Pancreas (tissue), 10 donors: ENCODE results near the gene IREB2. TPM values are rescaled to one million over a fixed set of nuclear protein-coding genes. Genes with fewer than 3 reads are reported as not detected.
A peak's percentile ranks its signal among the peaks of the same experiment; 100 is the strongest.

Experiments
- ATAC-seq, 4 donors: fragments of 200-7000 bp; cut with Tn5 transposase; one replicate each; pipeline versions ENCODE4 v1.8.0 to v1.9.1; 2020; ENCODE audit warnings: mild to moderate bottlenecking in 4 of 4, moderate library complexity in 4 of 4
- DNase-seq, 6 donors: peaks; one replicate each; pipeline ENCODE4 v3.0.0-alpha.2; 2020
- FAIRE-seq: peaks from 2 replicates; lab custom pipeline; 2012; peaks lifted over from hg19 to GRCh38; lab: Jason Lieb, UNC
- H3K27ac ChIP-seq, 4 donors: fragments of 200-600 bp; sonication (generic); 1 replicate in 3 of 4; 2 replicates in 1 of 4; pipeline versions ENCODE4 v1.5.0 to v1.8.0; 2020
- H3K27me3 ChIP-seq, 4 donors: fragments of 200-600 bp; one replicate each; pipeline ENCODE4 v1.8.0; 2021
- H3K36me3 ChIP-seq, 3 donors: fragments of 200-600 bp; sonication (generic) in 1 of 3; one replicate each; pipeline versions ENCODE4 v1.5.0 to v1.8.0; 2020 to 2021
- H3K4me1 ChIP-seq, 3 donors: fragments of 200-600 bp; one replicate each; pipeline ENCODE4 v1.8.0; 2021
- H3K4me3 ChIP-seq, 4 donors: fragments of 200-600 bp; sonication (generic) in 2 of 4; one replicate each; pipeline versions ENCODE4 v1.5.0 to v1.8.0; 2020 to 2021
- H3K9me3 ChIP-seq, 4 donors: fragments of 200-600 bp; one replicate each; pipeline ENCODE4 v1.8.0; 2021
- WGBS, 2 donors: extraction: QIAGEN DNeasy Blood & Tissue Kit; methylation state at CpG; one replicate each; pipeline ENCODE4 v1.1.7; 2013; 5-methylcytosine and 5-hydroxymethylcytosine counted together
- intact Hi-C, 3 donors: fragments of 100-400 bp; cut with DNase I; formaldehyde crosslinking; loops; one replicate each; pipeline versions ENCODE4 v1.11.1 to v1.14.2; 2022
- polyA plus RNA-seq, 2 donors: library from polyadenylated mRNA; stranded (reverse); fragments of 200-250 nt; gene quantifications; one replicate each; pipeline ENCODE4 v1.2.3, GENCODE V29; 2013
- total RNA-seq, 6 donors: library from RNA; stranded (reverse); fragmentation: NEBNext Ultra II Directional in 4 of 6; extraction: Animal tissue kit (Norgen Biotek cat#: 25700) in 4 of 6; gene quantifications; one replicate each; pipeline versions ENCODE4 v1.2.1 to v1.2.4, GENCODE V29; 2021 to 2023
- TF ChIP-seq, protein P1 (sequence below), 4 donors: fragments of 200-600 bp; sonication (generic) in 3 of 4; IDR thresholded peaks; one replicate each; pipeline versions ENCODE4 v1.5.0 to v1.8.0; 2021; ENCODE audit warnings: antibody characterized with exemption in 4 of 4
- donor health status: healthy with polysubstance abuse.
- donor health status: DM: no; HTN: no; CAD: no; lungs with moderate emphysema.
- donor health status: DM: no; HTN: no; CAD: no.
- donor health status: control.
- donor health status: control.
- donor health status: Bipolar disorder and iron deficiency.
- donor health status: DM: yes; HTN: yes; CAD: no.
- donor health status: DM: no; HTN: no; CAD: no.
- donor health status: DM: no; HTN: no; CAD: no.
- donor health status: DM: yes; HTN: yes; CAD: no.

IREB2 gene
- total and polyA plus RNA-seq, 8 donors = 5.7 to 34.0 (median 19.2) TPM

DNA sequence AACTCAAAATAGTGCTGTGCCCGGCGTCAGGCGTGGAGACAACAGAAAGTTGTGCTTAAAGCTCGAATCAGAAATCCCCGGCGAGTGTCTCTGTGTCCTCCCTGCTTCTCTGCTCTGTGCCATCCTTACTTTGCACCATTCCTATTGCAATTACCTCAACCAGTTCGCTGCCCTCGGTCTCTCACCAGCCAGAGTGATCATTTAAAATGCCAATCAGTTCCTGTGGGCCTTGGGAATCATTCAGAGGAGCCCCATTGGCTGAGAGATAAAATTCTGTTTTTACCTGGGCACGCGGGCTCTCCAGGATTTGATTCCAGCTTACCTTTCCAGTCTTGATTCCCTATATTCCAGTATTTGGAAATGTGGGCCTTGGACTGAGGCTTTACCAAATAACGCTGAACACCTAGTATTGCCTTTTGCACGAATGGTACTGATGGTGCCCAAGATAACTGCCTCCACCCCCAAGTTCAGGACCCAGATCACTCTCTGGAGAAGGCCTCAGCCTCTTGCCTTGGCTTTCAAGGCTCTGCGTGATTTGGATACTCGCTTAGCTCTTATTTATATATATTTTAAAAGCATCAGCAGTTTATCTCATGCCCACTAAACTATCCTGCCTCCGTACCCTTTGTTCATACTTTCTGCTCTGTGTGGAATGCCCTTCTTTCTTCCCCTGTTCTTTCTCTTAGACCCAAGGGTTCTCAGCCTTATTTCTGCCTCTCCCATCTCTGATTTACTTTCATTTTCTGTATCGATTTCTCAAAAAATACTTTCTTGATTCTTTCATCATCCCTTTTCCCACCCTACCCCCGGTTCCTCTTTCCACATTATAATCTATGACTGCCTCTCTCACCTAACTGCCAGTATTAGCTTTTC is 103.1 kb downstream of the IREB2 start:
- peaks cover 0 to 13% (median 0%) of the 10 kb centered on the region in 3 donors for H3K36me3 ChIP-seq
- peak in 1 of 6 donors; percentile 13 for DNase-seq
- no peak for FAIRE-seq
- 2% methylated on average over 17 of the region's 17 CpGs for WGBS, 2 donors
- peak overlapping the region; percentile 62 to 91 (median 90) for H3K27ac ChIP-seq
- peak in 3 of 4 donors; percentile 1 to 5 (median 1) for ATAC-seq
- intact Hi-C loops = no loop called here
- H3K27me3 ChIP-seq = no peaks in the 10 kb centered on the region
- no peaks in the 10 kb centered on the region for H3K9me3 ChIP-seq
- TF ChIP-seq, protein P1, sequence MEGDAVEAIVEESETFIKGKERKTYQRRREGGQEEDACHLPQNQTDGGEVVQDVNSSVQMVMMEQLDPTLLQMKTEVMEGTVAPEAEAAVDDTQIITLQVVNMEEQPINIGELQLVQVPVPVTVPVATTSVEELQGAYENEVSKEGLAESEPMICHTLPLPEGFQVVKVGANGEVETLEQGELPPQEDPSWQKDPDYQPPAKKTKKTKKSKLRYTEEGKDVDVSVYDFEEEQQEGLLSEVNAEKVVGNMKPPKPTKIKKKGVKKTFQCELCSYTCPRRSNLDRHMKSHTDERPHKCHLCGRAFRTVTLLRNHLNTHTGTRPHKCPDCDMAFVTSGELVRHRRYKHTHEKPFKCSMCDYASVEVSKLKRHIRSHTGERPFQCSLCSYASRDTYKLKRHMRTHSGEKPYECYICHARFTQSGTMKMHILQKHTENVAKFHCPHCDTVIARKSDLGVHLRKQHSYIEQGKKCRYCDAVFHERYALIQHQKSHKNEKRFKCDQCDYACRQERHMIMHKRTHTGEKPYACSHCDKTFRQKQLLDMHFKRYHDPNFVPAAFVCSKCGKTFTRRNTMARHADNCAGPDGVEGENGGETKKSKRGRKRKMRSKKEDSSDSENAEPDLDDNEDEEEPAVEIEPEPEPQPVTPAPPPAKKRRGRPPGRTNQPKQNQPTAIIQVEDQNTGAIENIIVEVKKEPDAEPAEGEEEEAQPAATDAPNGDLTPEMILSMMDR (IDR thresholded peaks at IDR 0.05) = no peak
- H3K4me3 ChIP-seq = peak overlapping the region; percentile 60 to 81 (median 70)
- H3K4me1 ChIP-seq = peaks cover 10 to 14% (median 12%) of the 10 kb centered on the region in 3 donors

DNA sequence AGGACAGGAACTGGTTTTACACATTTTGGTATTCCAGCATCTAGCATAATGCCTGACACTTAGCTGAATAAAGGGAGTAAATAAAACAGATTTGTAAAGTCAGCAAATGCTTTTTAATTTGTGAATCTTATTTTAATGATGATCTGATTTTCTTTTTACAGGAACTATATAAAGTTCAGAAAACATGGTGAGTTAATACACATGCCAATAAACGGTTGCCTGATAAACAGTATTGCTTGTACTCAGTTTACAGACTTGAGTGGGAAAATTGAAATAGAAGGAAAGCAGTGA is 103.7 kb downstream of the IREB2 start:
- no peaks in the 10 kb centered on the region for H3K9me3 ChIP-seq
- H3K4me3 ChIP-seq = peak overlapping the region in 2 of 4 donors; percentile 60 to 81
- TF ChIP-seq, protein P1 (IDR thresholded peaks at IDR 0.05) = no peak
- no peaks in the 10 kb centered on the region for H3K27me3 ChIP-seq
- WGBS, 2 donors = 6 to 14% methylated on average over 1 of the region's 1 CpG
- intact Hi-C loops = no loop called here
- DNase-seq (no peak), ATAC-seq (no peak), FAIRE-seq (no peak)
- H3K4me1 ChIP-seq = peaks cover 10 to 14% (median 12%) of the 10 kb centered on the region in 3 donors
- peaks cover 0 to 19% (median 0%) of the 10 kb centered on the region in 3 donors for H3K36me3 ChIP-seq
- H3K27ac ChIP-seq = peak overlapping the region in 1 of 4 donors; percentile 91

DNA sequence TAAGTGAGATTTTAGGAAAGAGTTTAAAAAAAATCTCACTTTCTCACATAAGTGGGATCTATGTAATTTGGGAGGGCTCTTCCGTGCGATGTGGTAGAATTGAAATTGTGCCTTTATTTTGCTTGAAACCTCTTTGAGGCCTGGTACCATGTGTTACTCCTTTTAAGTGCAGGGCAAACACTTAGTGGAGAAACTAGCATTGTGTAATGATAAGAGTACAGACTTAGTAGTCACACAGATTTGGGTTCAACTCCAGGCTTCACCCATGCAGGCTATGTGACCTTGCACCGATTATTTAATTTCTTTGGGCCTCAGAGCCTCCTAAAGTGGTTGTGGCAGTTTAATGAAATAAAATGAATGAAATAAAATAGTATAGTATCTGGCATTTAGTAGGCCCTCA is 104.6 kb downstream of the IREB2 start:
- no peak for DNase-seq
- intact Hi-C loops = no loop called here
- 79 to 81% methylated on average over 3 of the region's 3 CpGs for WGBS, 2 donors
- Histone ChIP-seq H3K27me3 (no peaks in the 10 kb centered on the region), H3K4me1 (peaks cover 10 to 14% (median 12%) of the 10 kb centered on the region in 3 donors), H3K9me3 (no peaks in the 10 kb centered on the region), H3K4me3 (no peak overlapping the region), H3K36me3 (peaks cover 0 to 26% (median 0%) of the 10 kb centered on the region in 3 donors), H3K27ac (no peak overlapping the region)
- no peak for FAIRE-seq
- TF ChIP-seq, protein P1 (IDR thresholded peaks at IDR 0.05) = no peak
- ATAC-seq = no peak

DNA sequence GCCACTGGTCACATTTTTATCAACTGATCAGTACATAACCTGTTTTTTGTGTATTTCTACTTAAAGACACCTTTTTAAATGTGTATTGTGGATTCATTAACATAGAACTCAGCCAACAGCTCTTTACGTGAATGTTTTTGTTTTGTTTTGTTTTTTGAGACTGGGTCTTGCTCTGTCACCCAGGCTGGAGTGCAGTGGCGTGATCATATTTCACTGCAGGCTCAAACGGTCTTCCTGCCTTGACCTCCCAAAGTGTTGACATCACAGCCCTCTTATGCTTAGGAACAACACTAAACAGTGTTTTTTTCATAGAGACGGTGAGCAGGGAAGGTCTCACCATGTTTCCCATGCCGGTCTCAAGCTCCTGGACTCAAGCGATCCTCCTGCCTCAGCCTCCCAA is 112.2 kb downstream of the IREB2 start:
- H3K36me3 ChIP-seq = peaks cover 0 to 48% (median 17%) of the 10 kb centered on the region in 3 donors
- H3K9me3 ChIP-seq = no peaks in the 10 kb centered on the region
- H3K27me3 ChIP-seq = no peaks in the 10 kb centered on the region
- TF ChIP-seq, protein P1 (IDR thresholded peaks at IDR 0.05) = no peak
- H3K27ac ChIP-seq = no peak overlapping the region
- 88% methylated on average over 6 of the region's 6 CpGs for WGBS, 2 donors
- no peak overlapping the region for H3K4me3 ChIP-seq
- peaks cover 0 to 6% (median 0%) of the 10 kb centered on the region in 3 donors for H3K4me1 ChIP-seq
- FAIRE-seq = no peak
- intact Hi-C loops = no loop called here
- no peak for DNase-seq
- ATAC-seq = no peak

DNA sequence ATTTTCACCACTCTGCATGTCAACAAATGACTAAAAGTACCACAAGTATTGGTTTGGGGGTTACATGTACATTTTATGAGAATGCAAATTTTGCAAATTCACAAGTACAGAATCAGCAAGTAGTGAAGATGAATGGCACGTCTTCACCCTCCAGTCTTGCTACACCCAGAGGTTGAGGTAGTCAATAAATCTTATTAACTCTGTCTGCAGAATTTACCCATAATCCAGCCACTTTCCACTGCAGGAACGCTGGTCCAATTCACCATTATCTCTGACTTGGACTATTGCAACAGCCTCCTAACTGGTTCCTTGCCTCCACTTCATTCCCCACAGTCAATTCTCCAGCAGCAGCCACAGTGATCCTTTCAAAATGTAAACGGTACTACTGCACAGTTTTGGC is 112.8 kb downstream of the IREB2 start:
- Histone ChIP-seq H3K4me1 (peaks cover 0 to under 1% (median 0%) of the 10 kb centered on the region in 3 donors), H3K27ac (no peak overlapping the region), H3K9me3 (no peaks in the 10 kb centered on the region), H3K36me3 (peaks cover 0 to 42% (median 17%) of the 10 kb centered on the region in 3 donors), H3K4me3 (no peak overlapping the region), H3K27me3 (no peaks in the 10 kb centered on the region)
- intact Hi-C loops = no loop called here
- no peak for FAIRE-seq
- DNase-seq = no peak
- WGBS, 2 donors = 63 to 75% methylated on average over 3 of the region's 3 CpGs
- no peak for ATAC-seq
- TF ChIP-seq, protein P1 (IDR thresholded peaks at IDR 0.05) = no peak
